Prostate gland (tissue), 2 donors: ENCODE results near the gene RNF152.

ENCODE experiments used
- CTCF ChIP-seq, 4 experiments: fragments of 200-600 bp in 2 of 4; fragments of 450-650 bp in 2 of 4; sonication (generic) in 2 of 4; IDR thresholded peaks; 1 replicate in 3 of 4; 2 replicates in 1 of 4; pipeline ENCODE4 v1.5.1; 2016 to 2019; ENCODE audit warnings: antibody characterized with exemption in 4 of 4, mild to moderate bottlenecking in 2 of 4, moderate library complexity in 2 of 4
- POLR2A ChIP-seq: fragments of 450-650 bp; IDR thresholded peaks from one replicate; pipeline ENCODE4 v1.6.1; 2016; ENCODE audit warnings: antibody characterized with exemption, mild to moderate bottlenecking
- POLR2AphosphoS5 ChIP-seq: sonication (generic); formaldehyde crosslinking; IDR thresholded peaks from one replicate; pipeline ENCODE4 v1.6.1; 2017; ENCODE audit warnings: antibody characterized with exemption

GRCh38 chr18:61785588-61785987, 107.2 kb downstream of the RNF152 start:
- no peak for TF ChIP-seq POLR2AphosphoS5
- no peak for TF ChIP-seq POLR2A
- no peak for TF ChIP-seq CTCF (IDR thresholded peaks at IDR 0.05)
